ENCODE measurements around the gene UGP2. TPM values are rescaled to one million over a fixed set of nuclear protein-coding genes. Genes with fewer than 3 reads are reported as not detected.

The UGP2 gene
- total and polyA plus RNA-seq, 10 of the 15 experiments (the other 5 are each of a cell fraction or from before 2014, with no cell fraction given): 40.8 to 98.3 (median 76.1) TPM

- H3K9ac ChIP-seq (ENCODE audit: control insufficient read depth, insufficient read depth, low read length): no peak overlapping the region
- H3K9me3 ChIP-seq (replicated peaks; ENCODE audit: control insufficient read depth, insufficient read depth, low read length): peaks cover 15% of the 10 kb centered on the region
- no peaks in the 10 kb centered on the region for H3K4me1 ChIP-seq (ENCODE audit: control insufficient read depth, insufficient read depth, low read length)
- no peaks in the 10 kb centered on the region for H3K79me2 ChIP-seq (ENCODE audit: control insufficient read depth, insufficient read depth, low read length)
- H3K4me2 ChIP-seq (ENCODE audit: control insufficient read depth, insufficient read depth): no peak overlapping the region
- TF ChIP-seq RAD21 (IDR thresholded peaks at IDR 0.05; ENCODE audit: insufficient read depth, low read depth, low read length) (no peak), TCF3 (IDR thresholded peaks at IDR 0.05; ENCODE audit: borderline replicate concordance, insufficient read depth, low read depth, low read length) (no peak)
- SMC1A ChIA-PET (ENCODE audit: uncharacterized antibody, unreplicated experiment): interaction anchor here (1.0 kb wide), 1 partner anchor 23 kb away, joined by 3 read pairs; no protein-coding TSS in a partner anchor
- peaks cover 0 to 11% of the 10 kb centered on the region in 2 experiments; a peak in 3 of 4 replicates for H3K36me3 ChIP-seq (ENCODE audit: control insufficient read depth in 2 of 2, insufficient read depth in 2 of 2, low read length in 1 of 2)
- no peak overlapping the region for H3K4me3 ChIP-seq
- CTCF ChIA-PET: no interaction called here
- intact Hi-C loops (cut with micrococcal nuclease; ENCODE audit: unreplicated experiment) (no loop called here), in situ Hi-C loops (cut with MboI) (no loop called here)
- FAIRE-seq: no peak
- H3K27me3 ChIP-seq (replicated peaks in 1 of 2; ENCODE audit: control insufficient read depth in 2 of 2, insufficient read depth in 2 of 2, low read length in 1 of 2): no peaks in the 10 kb centered on the region
- no peak overlapping the region for H3K27ac ChIP-seq (ENCODE audit: control insufficient read depth, insufficient read depth)
- no TSS peak for BruUV-seq (replicated peaks)
- H2AFZ ChIP-seq (ENCODE audit: control insufficient read depth, low read depth, low read length): no peak overlapping the region
- no peak for ATAC-seq
- POLR2A ChIA-PET: no interaction called here
- H4K20me1 ChIP-seq (ENCODE audit: control insufficient read depth, insufficient read depth): no peaks in the 10 kb centered on the region
- RAD21 ChIA-PET (ENCODE audit: unreplicated experiment): no interaction called here
- no peak for DNase-seq (ENCODE audit: low read depth, low spot score)
Observed at GRCh38 chr2:63902149-63902548, 60.5 kb downstream of the UGP2 start.

- in situ Hi-C loops (cut with MboI) (no loop called here), intact Hi-C loops (cut with micrococcal nuclease; ENCODE audit: unreplicated experiment) (no loop called here)
- H3K79me2 ChIP-seq (ENCODE audit: control insufficient read depth, insufficient read depth, low read length): no peaks in the 10 kb centered on the region
- no peak overlapping the region for H2AFZ ChIP-seq (ENCODE audit: control insufficient read depth, low read depth, low read length)
- FAIRE-seq (peak; percentile 80), ATAC-seq (peak; percentile 65), DNase-seq (ENCODE audit: low read depth, low spot score) (peak; percentile 35)
- peaks cover 0 to 11% of the 10 kb centered on the region in 2 experiments; a peak in 3 of 4 replicates for H3K36me3 ChIP-seq (ENCODE audit: control insufficient read depth in 2 of 2, insufficient read depth in 2 of 2, low read length in 1 of 2)
- H3K9me3 ChIP-seq (replicated peaks; ENCODE audit: control insufficient read depth, insufficient read depth, low read length): peaks cover 15% of the 10 kb centered on the region
- ChIA-PET CTCF (no interaction called here), SMC1A (ENCODE audit: uncharacterized antibody, unreplicated experiment) (no interaction called here), POLR2A (no interaction called here), RAD21 (ENCODE audit: unreplicated experiment) (no interaction called here)
- H3K4me3 ChIP-seq: no peak overlapping the region
- no peak overlapping the region for H3K27ac ChIP-seq (ENCODE audit: control insufficient read depth, insufficient read depth)
- 21% methylated on average over 2 of the region's 2 CpGs for WGBS (ENCODE audit: insufficient coverage, insufficient replicate concordance, low lambda C conversion rate, missing lambda C conversion rate)
- no peaks in the 10 kb centered on the region for H4K20me1 ChIP-seq (ENCODE audit: control insufficient read depth, insufficient read depth)
- no peak overlapping the region for H3K4me2 ChIP-seq (ENCODE audit: control insufficient read depth, insufficient read depth)
- H3K4me1 ChIP-seq (ENCODE audit: control insufficient read depth, insufficient read depth, low read length): no peaks in the 10 kb centered on the region
- no peak overlapping the region for H3K9ac ChIP-seq (ENCODE audit: control insufficient read depth, insufficient read depth, low read length)
- no TSS peak for BruUV-seq (replicated peaks)
- H3K27me3 ChIP-seq (replicated peaks in 1 of 2; ENCODE audit: control insufficient read depth in 2 of 2, insufficient read depth in 2 of 2, low read length in 1 of 2): no peaks in the 10 kb centered on the region
- TF ChIP-seq CBX5 (IDR thresholded peaks at IDR 0.05; ENCODE audit: low read depth) (peak; percentile 100), SKIL (IDR thresholded peaks at IDR 0.05; ENCODE audit: low read depth, poor library complexity, severe bottlenecking) (peak; percentile 52), NFIC (IDR thresholded peaks at IDR 0.05; ENCODE audit: low read depth, low read length) (peak; percentile 35; the same call in 1 of the 2 replicates), CREM (IDR thresholded peaks at IDR 0.05; ENCODE audit: low read depth) (no peak), TCF7 (IDR thresholded peaks at IDR 0.05; ENCODE audit: borderline replicate concordance) (peak; percentile 65), JUNB (IDR thresholded peaks at IDR 0.05) (peak; percentile 76), ATF7 (IDR thresholded peaks at IDR 0.05; ENCODE audit: low read depth) (peak; percentile 54), MEF2A (IDR thresholded peaks at IDR 0.05; ENCODE audit: insufficient read depth, low read depth, low read length) (0 out of 2 replicates have a peak, but pooled peaks have one; percentile 43), SUPT20H (IDR thresholded peaks at IDR 0.05; ENCODE audit: borderline replicate concordance, control insufficient read depth, low read depth, low read length) (no peak), IRF4 (IDR thresholded peaks at IDR 0.05; ENCODE audit: low read depth, low read length) (peak; percentile 53; the same call in 1 of the 2 replicates), NBN (IDR thresholded peaks at IDR 0.05) (peak; percentile 50; the same call in 1 of the 2 replicates), EGR1 (IDR thresholded peaks at IDR 0.05; ENCODE audit: borderline replicate concordance in 1 of 2, low read depth in 2 of 2, low read length in 2 of 2) (no peak), ETV6 (conservative IDR thresholded peaks at IDR 0.05 in 1 of 2, IDR thresholded peaks at IDR 0.05 in 1 of 2; ENCODE audit: borderline replicate concordance in 1 of 2, low read depth in 1 of 2) (peak in 1 of 2 experiments; percentile 32; a peak in 1 of 4 replicates)
- TF ChIP-seq, protein P1, sequence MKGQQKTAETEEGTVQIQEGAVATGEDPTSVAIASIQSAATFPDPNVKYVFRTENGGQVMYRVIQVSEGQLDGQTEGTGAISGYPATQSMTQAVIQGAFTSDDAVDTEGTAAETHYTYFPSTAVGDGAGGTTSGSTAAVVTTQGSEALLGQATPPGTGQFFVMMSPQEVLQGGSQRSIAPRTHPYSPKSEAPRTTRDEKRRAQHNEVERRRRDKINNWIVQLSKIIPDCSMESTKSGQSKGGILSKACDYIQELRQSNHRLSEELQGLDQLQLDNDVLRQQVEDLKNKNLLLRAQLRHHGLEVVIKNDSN (IDR thresholded peaks at IDR 0.05; ENCODE audit: borderline replicate concordance, extremely low read length, insufficient read depth, low read depth, low read length): no peak
Observed at GRCh38 chr2:63903003-63903402, 61.3 kb downstream of the UGP2 start.
